ENCODE measurements around the gene CTNNA3. TPM values are rescaled to one million over a fixed set of nuclear protein-coding genes. Genes with fewer than 3 reads are reported as not detected.

Gene CTNNA3
- total and polyA plus RNA-seq, 2 of the 4 experiments (the other 2 are of a cell fraction): 0.19 to 0.90 TPM

DNA sequence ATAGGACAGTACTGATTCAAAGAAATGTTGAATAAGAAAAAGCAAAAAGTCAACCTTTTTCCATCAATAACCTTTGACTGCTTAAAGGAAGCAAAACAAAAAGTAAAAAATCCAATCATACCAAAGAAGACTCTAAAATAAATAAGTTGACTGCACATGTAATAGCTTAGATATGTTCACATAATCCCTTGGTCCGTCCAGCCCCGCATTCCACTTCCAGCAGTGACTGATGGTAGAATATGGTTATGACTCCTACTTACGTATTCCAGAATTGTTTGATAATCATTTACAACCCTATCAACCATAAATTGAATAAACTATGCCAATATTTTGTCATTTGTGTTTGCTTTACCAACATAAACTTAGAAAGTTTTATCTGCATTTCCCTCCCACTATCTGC is 77.9 kb downstream of the CTNNA3 start:
- Histone ChIP-seq H3K4me2 (ENCODE audit: low read depth, low read length) (peak overlapping the region; percentile 49; the same call in 1 of the 2 replicates), H3K36me3 (ENCODE audit: control insufficient read depth, insufficient read depth, low read length) (no peaks in the 10 kb centered on the region), H3K27me3 (ENCODE audit: control insufficient read depth, insufficient read depth, low read length) (no peaks in the 10 kb centered on the region), H3K56ac (ENCODE audit: extremely low read depth, insufficient read depth, low read length) (no peak overlapping the region), H3K14ac (replicated peaks; ENCODE audit: low read depth, low read length) (no peak overlapping the region), H3K9me1 (ENCODE audit: insufficient read depth, low read length) (0 out of 2 replicates have a peak, but pooled peaks cover under 1% of the 10 kb centered on the region), H2AK5ac (ENCODE audit: low read depth, low read length) (no peak overlapping the region), H3K9ac (ENCODE audit: low read depth, low read length) (no peak overlapping the region), H3K9me3 (ENCODE audit: control insufficient read depth, insufficient read depth, low read length) (no peaks in the 10 kb centered on the region), H2BK120ac (ENCODE audit: low read depth, low read length) (no peak overlapping the region), H2BK20ac (ENCODE audit: low read depth, low read length) (no peak overlapping the region), H2AFZ (replicated peaks; ENCODE audit: low read length, poor library complexity) (no peak overlapping the region), H4K5ac (ENCODE audit: low read depth, low read length) (no peak overlapping the region), H3K27ac (ENCODE audit: insufficient read depth, low read length) (no peak overlapping the region), H2BK15ac (ENCODE audit: low read depth, low read length) (no peak overlapping the region), H4K91ac (ENCODE audit: insufficient read depth, low read depth, low read length) (no peak overlapping the region), H3K4me1 (ENCODE audit: control insufficient read depth, insufficient read depth, low read length) (peaks cover 5% of the 10 kb centered on the region), H3K4me3 (ENCODE audit: insufficient read depth, low read depth, low read length) (no peak overlapping the region), H3K18ac (ENCODE audit: low read depth, low read length) (no peak overlapping the region), H4K20me1 (ENCODE audit: insufficient read depth, low read length) (no peaks in the 10 kb centered on the region), H3K4ac (ENCODE audit: low read depth, low read length) (no peak overlapping the region), H2BK5ac (ENCODE audit: low read depth, low read length, poor library complexity, severe bottlenecking) (peak overlapping the region; percentile 71), H3K79me1 (ENCODE audit: low read depth in 1 of 2, low read length in 2 of 2) (no peaks in the 10 kb centered on the region), H4K8ac (ENCODE audit: low read depth in 2 of 2, low read length in 2 of 2) (peak overlapping the region in 1 of 2 experiments; percentile 26; a peak in 1 of 4 replicates), H2AK9ac (replicated peaks; ENCODE audit: low read depth, low read length, poor library complexity) (no peak overlapping the region), H3K23ac (ENCODE audit: low read depth, low read length) (no peak overlapping the region)
- intact Hi-C loops (cut with micrococcal nuclease): loop anchor here (5.0 kb wide), 1 partner anchor 144 kb away; no protein-coding TSS in a partner anchor
- DNase-seq (peak; percentile 92), ATAC-seq (ENCODE audit: low read depth) (peak; percentile 94)
- CTCF ChIA-PET: interaction anchor here (1.3 kb wide), 1 partner anchor 79 kb away, joined by 3 read pairs; no protein-coding TSS in a partner anchor
- in situ Hi-C loops (cut with MboI; ENCODE audit: low sequenced_read_pairs): no loop called here
- TF ChIP-seq MXI1 (IDR thresholded peaks at IDR 0.05; ENCODE audit: borderline replicate concordance, low read depth, low read length) (no peak), CEBPB (IDR thresholded peaks at IDR 0.05; ENCODE audit: low read depth, low read length) (0 out of 2 replicates have a peak, but pooled peaks have one; percentile 8)
- no TSS peak for BruUV-seq (replicated peaks)
- dilution Hi-C loops (cut with HindIII; ENCODE audit: low sequenced_read_pairs, unreplicated experiment): no loop called here
- POLR2A ChIA-PET (ENCODE audit: unreplicated experiment): no interaction called here
- no CpG with 5 or more reads among the region's 3 CpGs for WGBS, 2 experiments (ENCODE audit: extremely low coverage in 2 of 2, insufficient read length in 1 of 2)
